Activated CD4-positive, alpha-beta memory T cell treated with anti-CD3 and anti-CD28 coated beads for 36 hours (primary cell): ENCODE measurements around the gene TNFRSF11A. TPM values are rescaled to one million over a fixed set of nuclear protein-coding genes. Genes with fewer than 3 reads are reported as not detected.

Experiments
- CTCF ChIA-PET: fragments of 350-600 bp; sonication (Branson Sonifier 250); formaldehyde crosslinking; loops from one replicate; lab custom pipeline; 2021; ENCODE audit warnings: antibody characterized with exemption, inconsistent platforms; lab: Charles Lee
- POLR2A ChIA-PET: fragments of 350-600 bp; sonication (Branson Sonifier 250); formaldehyde crosslinking; loops from one replicate; lab custom pipeline; 2021; ENCODE audit warnings: antibody characterized with exemption; lab: Charles Lee
- DNase-seq: peaks from one replicate; pipeline ENCODE4 v3.0.0-alpha.2; 2020
- H3K27ac Mint-ChIP-seq: one replicate; pipeline ENCODE4 v1.8.0; 2021; ENCODE audit warnings: mixed read lengths
- H3K27me3 Mint-ChIP-seq: one replicate; pipeline ENCODE4 v1.8.0; 2021; ENCODE audit warnings: mixed read lengths
- H3K36me3 Mint-ChIP-seq: one replicate; pipeline ENCODE4 v1.8.0; 2021; ENCODE audit warnings: mixed read lengths
- H3K4me1 Mint-ChIP-seq: one replicate; pipeline ENCODE4 v1.8.0; 2021; ENCODE audit warnings: low read depth, mixed read lengths
- H3K4me3 Mint-ChIP-seq: one replicate; pipeline ENCODE4 v1.8.0; 2021; ENCODE audit warnings: mild to moderate bottlenecking, mixed read lengths
- H3K9me3 Mint-ChIP-seq: one replicate; pipeline ENCODE4 v1.8.0; 2021; ENCODE audit warnings: mixed read lengths
- intact Hi-C: fragments of 100-400 bp; cut with micrococcal nuclease; formaldehyde crosslinking; loops from one replicate; pipeline ENCODE4 v1.15.1; 2023
- total RNA-seq, 2 experiments: library from RNA; stranded (reverse); gene quantifications; one replicate each; pipeline ENCODE4 v1.2.3, GENCODE V29; 2021

TNFRSF11A gene
- total RNA-seq, 2 experiments from 2014 or later = 5.7 to 6.1 TPM

- CTCF ChIA-PET = interaction anchor here (1.2 to 4.3 kb wide), 2 partner anchors 9 to 13 kb away, joined by 5 to 27 read pairs; no protein-coding TSS in a partner anchor
- Mint-ChIP-seq H3K4me1 (no peaks in the 10 kb centered on the region), H3K27me3 (no peaks in the 10 kb centered on the region), H3K27ac (no peak overlapping the region), H3K4me3 (no peak overlapping the region), H3K36me3 (no peaks in the 10 kb centered on the region), H3K9me3 (peaks cover under 1% of the 10 kb centered on the region)
- DNase-seq = no peak
- intact Hi-C loops = no loop called here
- POLR2A ChIA-PET = interaction anchor here (1.5 kb wide), 1 partner anchor 9 kb away, joined by 3 read pairs; no protein-coding TSS in a partner anchor
These were observed 109.7 kb downstream of the TNFRSF11A start for GRCh38 chr18:62434798-62435197.

DNA sequence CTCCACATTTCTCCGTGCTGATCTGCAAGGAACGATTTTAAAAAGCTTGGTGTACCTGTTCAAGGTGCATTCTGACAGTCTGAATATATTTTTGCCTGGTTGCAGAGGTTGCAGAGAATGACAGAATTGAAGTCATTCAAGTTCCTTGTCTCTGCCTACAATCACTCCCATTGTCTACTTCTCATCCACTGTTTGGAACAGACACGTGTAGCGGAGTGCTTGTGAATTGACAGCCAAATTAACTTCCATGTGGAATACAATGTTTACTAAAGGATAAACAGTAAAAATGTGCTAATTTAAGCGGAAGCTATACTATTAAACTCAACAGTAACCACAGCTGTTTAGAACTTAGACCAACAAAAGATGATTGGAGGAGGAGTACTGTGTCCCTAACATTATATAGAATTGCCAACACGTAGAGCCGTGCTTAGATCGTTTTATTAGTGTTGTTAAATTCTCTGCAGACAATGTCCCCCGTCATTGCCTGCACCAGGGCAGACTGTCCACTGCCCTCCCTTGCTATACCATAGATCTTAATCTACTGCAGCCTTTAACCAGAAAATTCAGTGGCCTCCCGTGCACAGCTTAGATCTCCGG lies 110.4 kb downstream of the TNFRSF11A start:
- CTCF ChIA-PET = interaction anchor here (1.2 to 4.3 kb wide), 2 partner anchors 9 to 13 kb away, joined by 5 to 27 read pairs; no protein-coding TSS in a partner anchor
- Mint-ChIP-seq H3K36me3 (no peaks in the 10 kb centered on the region), H3K4me1 (no peaks in the 10 kb centered on the region), H3K27ac (no peak overlapping the region), H3K4me3 (no peak overlapping the region), H3K27me3 (no peaks in the 10 kb centered on the region), H3K9me3 (no peaks in the 10 kb centered on the region)
- intact Hi-C loops = no loop called here
- POLR2A ChIA-PET = interaction anchor here (1.5 kb wide), 1 partner anchor 10 kb away, joined by 3 read pairs; no protein-coding TSS in a partner anchor
- DNase-seq = no peak

GRCh38 chr18:62436636-62437234 lies 111.6 kb downstream of the TNFRSF11A start:
- Mint-ChIP-seq H3K27ac (no peak overlapping the region), H3K27me3 (no peaks in the 10 kb centered on the region), H3K9me3 (no peaks in the 10 kb centered on the region), H3K4me1 (no peaks in the 10 kb centered on the region), H3K4me3 (no peak overlapping the region), H3K36me3 (no peaks in the 10 kb centered on the region)
- POLR2A ChIA-PET = no interaction called here
- CTCF ChIA-PET = interaction anchor here (0.7 to 4.3 kb wide), 4 partner anchors 11 to 252 kb away, joined by 3 to 27 read pairs (median 4); no protein-coding TSS in a partner anchor
- DNase-seq = no peak
- intact Hi-C loops = no loop called here

DNA sequence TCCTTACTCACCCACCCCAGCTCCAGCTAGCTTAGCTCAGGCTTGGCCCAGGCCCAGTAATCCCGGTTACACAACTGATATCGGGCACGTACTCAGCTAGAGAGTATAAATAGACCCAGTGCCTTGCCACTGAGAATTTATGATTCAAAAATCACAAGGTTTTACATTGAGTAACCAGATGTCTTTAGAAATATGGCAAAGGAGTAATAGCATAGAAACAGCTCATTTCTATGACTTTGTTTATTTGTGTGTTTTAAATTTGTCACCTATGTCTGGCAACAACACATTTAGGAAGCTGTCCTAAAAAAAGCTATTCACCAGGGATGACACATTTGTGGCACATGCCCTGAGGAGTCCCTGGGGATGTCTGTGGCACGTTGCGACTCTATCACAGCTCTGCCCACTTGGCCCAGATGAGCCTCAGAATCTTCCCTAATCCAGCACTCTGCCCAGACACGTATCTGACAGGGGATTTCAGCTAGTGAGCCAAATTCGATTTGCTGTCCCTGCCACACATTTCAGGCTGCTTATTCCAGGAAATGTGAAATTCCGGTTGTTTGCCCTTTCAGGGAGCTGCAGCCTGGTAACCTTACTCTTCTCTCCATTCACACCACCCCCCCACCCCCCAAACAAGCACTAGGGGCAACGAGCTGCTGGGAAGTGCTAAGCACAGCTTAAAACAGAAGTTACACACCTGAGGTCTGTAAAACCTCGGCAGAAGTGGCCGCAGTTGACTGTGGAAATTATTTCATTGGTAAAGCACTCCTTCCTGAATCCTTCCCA lies 112.3 kb downstream of the TNFRSF11A start:
- ChIA-PET POLR2A (interaction anchor here (0.6 kb wide), 1 partner anchor 50 kb away, joined by 3 read pairs; no protein-coding TSS in a partner anchor), CTCF (interaction anchor here (0.6 to 4.3 kb wide), 4 partner anchors 11 to 148 kb away, joined by 3 to 27 read pairs (median 4); no protein-coding TSS in a partner anchor)
- no peak overlapping the region for H3K4me3 Mint-ChIP-seq

GRCh38 chr18:62438018-62438329 lies 112.9 kb downstream of the TNFRSF11A start:
- Mint-ChIP-seq H3K36me3 (no peaks in the 10 kb centered on the region), H3K4me3 (no peak overlapping the region), H3K9me3 (no peaks in the 10 kb centered on the region), H3K27ac (no peak overlapping the region), H3K27me3 (peaks cover 4% of the 10 kb centered on the region), H3K4me1 (no peaks in the 10 kb centered on the region)
- DNase-seq = no peak
- ChIA-PET CTCF (interaction anchor here (0.6 to 4.3 kb wide), 2 partner anchors 12 to 37 kb away, joined by 3 to 27 read pairs; no protein-coding TSS in a partner anchor), POLR2A (no interaction called here)
- intact Hi-C loops = no loop called here

More for the DNA sequence above, 112.3 kb downstream of the TNFRSF11A start:
- Mint-ChIP-seq H3K4me1 (no peaks in the 10 kb centered on the region), H3K36me3 (no peaks in the 10 kb centered on the region), H3K27me3 (peaks cover 2% of the 10 kb centered on the region), H3K9me3 (no peaks in the 10 kb centered on the region), H3K27ac (no peak overlapping the region)
- intact Hi-C loops = no loop called here
- DNase-seq = no peak

DNA sequence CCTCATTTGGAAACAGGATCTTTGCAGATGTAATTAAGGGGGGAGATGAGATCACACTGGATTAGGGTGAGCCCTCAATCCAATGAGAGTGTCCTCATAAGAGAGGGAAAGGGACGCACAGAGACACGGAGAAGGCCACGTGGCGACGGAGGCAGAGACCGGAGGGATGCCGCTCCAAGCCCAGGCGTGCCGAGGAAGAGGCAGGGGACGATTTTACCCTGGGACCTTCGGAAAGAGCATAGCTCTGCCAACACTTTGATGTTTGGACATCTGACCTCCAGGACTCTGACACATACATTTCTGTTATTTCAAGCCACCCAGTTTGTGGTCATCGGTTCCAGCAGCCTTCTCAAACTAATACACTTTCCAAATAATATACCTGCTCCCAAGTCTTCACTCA lies 113.3 kb downstream of the TNFRSF11A start:
- no peak for DNase-seq
- Mint-ChIP-seq H3K27me3 (peaks cover 4% of the 10 kb centered on the region), H3K27ac (no peak overlapping the region), H3K9me3 (no peaks in the 10 kb centered on the region), H3K36me3 (no peaks in the 10 kb centered on the region), H3K4me1 (no peaks in the 10 kb centered on the region), H3K4me3 (no peak overlapping the region)
- POLR2A ChIA-PET = no interaction called here
- CTCF ChIA-PET = no interaction called here
- intact Hi-C loops = no loop called here

DNA sequence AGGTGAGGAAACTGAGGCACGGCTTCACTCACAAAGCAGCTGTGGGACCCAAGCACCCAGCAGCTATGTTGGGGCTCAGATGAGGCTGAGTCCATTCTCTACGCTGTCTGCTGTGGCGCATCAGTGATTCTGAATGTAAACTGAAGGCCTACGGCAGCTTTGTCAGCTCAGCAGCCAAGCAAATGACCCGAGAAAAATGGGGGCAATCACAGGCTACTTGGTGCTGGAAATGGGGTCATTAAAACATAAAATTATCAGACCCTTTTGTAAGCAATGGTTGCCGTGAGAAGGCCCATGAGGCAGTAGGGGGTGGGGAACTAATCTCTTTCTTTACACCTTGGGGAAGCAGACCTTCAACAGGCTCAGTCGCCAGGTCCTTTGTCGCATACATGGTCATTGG lies 113.8 kb downstream of the TNFRSF11A start:
- Mint-ChIP-seq H3K4me3 (no peak overlapping the region), H3K9me3 (no peaks in the 10 kb centered on the region), H3K27me3 (peaks cover 4% of the 10 kb centered on the region), H3K27ac (no peak overlapping the region), H3K4me1 (no peaks in the 10 kb centered on the region), H3K36me3 (no peaks in the 10 kb centered on the region)
- ChIA-PET POLR2A (no interaction called here), CTCF (no interaction called here)
- no peak for DNase-seq
- intact Hi-C loops = no loop called here

Other genes with a start within 250 kb of the TNFRSF11A start
- gene PIGN, start 138.3 kb upstream of the TNFRSF11A start, total RNA-seq = 10 to 100 TPM; 26.2 to 27.8 TPM
- 10 to 100 TPM; 16.1 to 17.7 TPM for gene RELCH, start 138.1 kb upstream of the TNFRSF11A start, total RNA-seq
- 10 to 100 TPM; 24.9 to 27.5 TPM for gene ZCCHC2, start 197.7 kb downstream of the TNFRSF11A start, total RNA-seq